HCT116 (cell line): ENCODE measurements around the gene NLGN4Y.

Source experiments
- CTCF ChIP-seq, 3 experiments: fragments of 200-600 bp in 1 of 3; sonication (generic) in 1 of 3; IDR thresholded peaks in 2 of 3; conservative IDR thresholded peaks in 1 of 3; 2 replicates each; pipeline ENCODE4 v1.5.1; 2012 to 2017; ENCODE audit warnings: low read depth in 2 of 3, low read length in 2 of 3, antibody characterized with exemption in 1 of 3, borderline replicate concordance in 1 of 3, control low read depth in 1 of 3, mild to moderate bottlenecking in 1 of 3, mixed read lengths in 1 of 3, mixed run types in 1 of 3, moderate library complexity in 1 of 3; ENCODE audit not compliant: insufficient read depth in 1 of 3
- EGR1 ChIP-seq: IDR thresholded peaks from 2 replicates; pipeline ENCODE4 v1.6.1; 2012; ENCODE audit warnings: low read depth
- ELF1 ChIP-seq: IDR thresholded peaks from 2 replicates; pipeline ENCODE4 v1.6.1; 2012; ENCODE audit warnings: low read depth, borderline replicate concordance
- EZH2 ChIP-seq: fragments of 200-600 bp; sonication (generic); IDR thresholded peaks from 2 replicates; pipeline ENCODE4 v1.6.1; 2017; ENCODE audit warnings: antibody characterized with exemption, mixed run types
- EZH2phosphoT487 ChIP-seq: fragments of 200-600 bp; IDR thresholded peaks from 2 replicates; pipeline ENCODE4 v1.6.1; 2018; ENCODE audit warnings: antibody characterized with exemption, borderline replicate concordance
- MAX ChIP-seq: IDR thresholded peaks from 2 replicates; pipeline ENCODE4 v1.6.1; 2012
- POLR2AphosphoS5 ChIP-seq: IDR thresholded peaks from 2 replicates; pipeline ENCODE4 v1.6.1; 2011; ENCODE audit warnings: mild to moderate bottlenecking, low read depth, low read length, moderate library complexity
- SP1 ChIP-seq: IDR thresholded peaks from 2 replicates; pipeline ENCODE4 v1.6.1; 2012; ENCODE audit warnings: low read depth
- SRF ChIP-seq: IDR thresholded peaks from 2 replicates; pipeline ENCODE4 v1.6.1; 2012; ENCODE audit warnings: low read depth
- TCF7L2 ChIP-seq: IDR thresholded peaks from 2 replicates; pipeline ENCODE4 v1.7.0; 2011; ENCODE audit warnings: borderline replicate concordance, inconsistent platforms; ENCODE audit not compliant: insufficient read depth, insufficient read length; ENCODE audit errors: extremely low read depth
- ZFX ChIP-seq: fragments of 450-650 bp; IDR thresholded peaks from 2 replicates; pipeline ENCODE4 v1.6.1; 2017

GRCh38 chrY:14802125-14802524 lies 277.8 kb downstream of the NLGN4Y start:
- TF ChIP-seq EZH2: no peak
- TF ChIP-seq EGR1: no peak
- no peak for TF ChIP-seq EZH2phosphoT487
- no peak for TF ChIP-seq CTCF (IDR thresholded peaks at IDR 0.05 in 2 of 3, conservative IDR thresholded peaks at IDR 0.05 in 1 of 3; ENCODE audit: borderline replicate concordance in 1 of 3, insufficient read depth in 1 of 3, low read depth in 2 of 3, low read length in 2 of 3)
- no peak for TF ChIP-seq ZFX
- TF ChIP-seq POLR2AphosphoS5: no peak
- TF ChIP-seq SP1: no peak
- no peak for TF ChIP-seq SRF
- no peak for TF ChIP-seq TCF7L2
- TF ChIP-seq ELF1: no peak
- TF ChIP-seq MAX: no peak
